Stomach (tissue), 9 donors: Measurements from ENCODE around the gene R3HDM2. TPM values are rescaled to one million over a fixed set of nuclear protein-coding genes. Genes with fewer than 3 reads are reported as not detected.

ENCODE experiments used
- DNase-seq, 2 donors: peaks; one replicate each; pipeline versions ENCODE4 v3.0.0 to v3.0.0-alpha.2; 2013 to 2019
- H3K27ac ChIP-seq, 5 donors: fragments of 200-600 bp in 4 of 5; sonication (generic) in 4 of 5; one replicate each; pipeline ENCODE4 v1.5.1; 2013 to 2019; ENCODE audit warnings: mild to moderate bottlenecking in 1 of 5, moderate library complexity in 1 of 5
- H3K27me3 ChIP-seq, 3 donors: fragments of 200-600 bp; sonication (generic); one replicate each; pipeline ENCODE4 v1.5.1; 2017 to 2019; ENCODE audit warnings: mixed run types in 1 of 3
- H3K36me3 ChIP-seq, 4 donors: fragments of 200-600 bp; sonication (generic); 1 replicate in 3 of 4; 2 replicates in 1 of 4; pipeline ENCODE4 v1.5.1; 2016 to 2019
- H3K4me1 ChIP-seq, 4 donors: fragments of 200-600 bp; sonication (generic); one replicate each; pipeline ENCODE4 v1.5.1; 2016 to 2019
- H3K4me3 ChIP-seq, 4 donors: fragments of 200-600 bp; sonication (generic) in 3 of 4; one replicate each; pipeline ENCODE4 v1.5.1; 2016 to 2019; ENCODE audit warnings: mild to moderate bottlenecking in 1 of 4
- H3K9me3 ChIP-seq, 4 donors: fragments of 200-600 bp; sonication (generic); one replicate each; pipeline ENCODE4 v1.5.1; 2016 to 2019
- EP300 ChIP-seq: sonication (generic); formaldehyde crosslinking; IDR thresholded peaks from one replicate; pipeline ENCODE4 v1.6.1; 2017; ENCODE audit warnings: antibody characterized with exemption
- POLR2A ChIP-seq, 4 donors: fragments of 450-650 bp; IDR thresholded peaks; one replicate each; pipeline ENCODE4 v1.6.1; 2016; ENCODE audit warnings: antibody characterized with exemption in 4 of 4, control low read depth in 2 of 4, mild to moderate bottlenecking in 1 of 4, moderate library complexity in 1 of 4
- POLR2AphosphoS5 ChIP-seq, 3 donors: sonication (generic); formaldehyde crosslinking; IDR thresholded peaks; one replicate each; pipeline ENCODE4 v1.6.1; 2016; ENCODE audit warnings: antibody characterized with exemption in 3 of 3
- WGBS, 5 donors: extraction: QIAGEN DNeasy Blood & Tissue Kit in 3 of 5; methylation state at CpG; one replicate each; pipeline versions ENCODE4 v1.1.5 to v1.1.7; 2013 to 2018; 5-methylcytosine and 5-hydroxymethylcytosine counted together
- intact Hi-C: fragments of 100-400 bp; cut with DNase I; formaldehyde crosslinking; loops from one replicate; pipeline ENCODE4 v1.15.1; 2023; ENCODE audit warnings: low total_unique reads
- polyA plus RNA-seq, 3 donors: library from polyadenylated mRNA; stranded (reverse); fragments of 200-250 nt; gene quantifications; one replicate each; pipeline ENCODE4 v1.2.3, GENCODE V29; 2013
- total RNA-seq, 5 donors: library from RNA; depleted of rRNA; stranded (reverse); fragments of >200 nt; gene quantifications; one replicate each; pipeline versions ENCODE4 v1.1.0 to v1.2.3, GENCODE V29; 2014 to 2016
- TF ChIP-seq, protein P1 (sequence below), 7 experiments: fragments of 450-650 bp in 4 of 7; fragments of 200-600 bp in 3 of 7; sonication (generic) in 3 of 7; IDR thresholded peaks; one replicate each; pipeline ENCODE4 v1.5.1; 2016 to 2019; ENCODE audit warnings: antibody characterized with exemption in 7 of 7, control low read depth in 2 of 7, mild to moderate bottlenecking in 1 of 7
- donor health status: healthy with polysubstance abuse.
- donor health status: Bipolar disorder and iron deficiency.
- donor health status: healthy.

Gene R3HDM2
- total and polyA plus RNA-seq, 8 donors, result 12.4 to 64.3 (median 24.5) TPM

DNA sequence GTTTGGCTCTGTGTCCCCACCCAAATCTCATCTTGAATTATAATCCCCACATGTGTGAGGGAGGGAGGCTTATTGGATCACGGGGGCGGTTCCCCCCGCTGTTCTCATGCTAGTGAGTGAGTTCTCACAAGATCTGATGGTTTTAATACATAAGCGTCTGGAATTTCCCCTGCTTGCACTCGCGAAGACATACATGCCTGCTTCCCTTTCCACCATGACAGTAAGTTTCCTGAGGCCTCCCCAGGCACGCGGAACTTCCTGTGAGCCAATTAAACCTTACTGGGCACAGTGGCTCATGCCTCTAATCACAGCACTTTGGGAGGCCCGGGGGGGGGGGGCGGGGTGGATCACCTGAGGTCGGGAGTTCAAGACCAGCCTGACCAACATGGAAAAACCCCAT is 60.8 kb downstream of the R3HDM2 start:
- Histone ChIP-seq H3K36me3 (peaks cover 0 to 12% (median 4%) of the 10 kb centered on the region in 4 donors), H3K27ac (no peak overlapping the region), H3K4me1 (peaks cover 0 to 18% (median 3%) of the 10 kb centered on the region in 4 donors), H3K4me3 (no peak overlapping the region), H3K9me3 (peaks cover 0 to 5% (median 0%) of the 10 kb centered on the region in 4 donors), H3K27me3 (no peaks in the 10 kb centered on the region)
- no peak for DNase-seq
- intact Hi-C loops, result no loop called here
- 87 to 96% (median 94%) methylated on average over 9 to 11 of the region's 11 CpGs for WGBS, 5 donors
- TF ChIP-seq, protein P1, sequence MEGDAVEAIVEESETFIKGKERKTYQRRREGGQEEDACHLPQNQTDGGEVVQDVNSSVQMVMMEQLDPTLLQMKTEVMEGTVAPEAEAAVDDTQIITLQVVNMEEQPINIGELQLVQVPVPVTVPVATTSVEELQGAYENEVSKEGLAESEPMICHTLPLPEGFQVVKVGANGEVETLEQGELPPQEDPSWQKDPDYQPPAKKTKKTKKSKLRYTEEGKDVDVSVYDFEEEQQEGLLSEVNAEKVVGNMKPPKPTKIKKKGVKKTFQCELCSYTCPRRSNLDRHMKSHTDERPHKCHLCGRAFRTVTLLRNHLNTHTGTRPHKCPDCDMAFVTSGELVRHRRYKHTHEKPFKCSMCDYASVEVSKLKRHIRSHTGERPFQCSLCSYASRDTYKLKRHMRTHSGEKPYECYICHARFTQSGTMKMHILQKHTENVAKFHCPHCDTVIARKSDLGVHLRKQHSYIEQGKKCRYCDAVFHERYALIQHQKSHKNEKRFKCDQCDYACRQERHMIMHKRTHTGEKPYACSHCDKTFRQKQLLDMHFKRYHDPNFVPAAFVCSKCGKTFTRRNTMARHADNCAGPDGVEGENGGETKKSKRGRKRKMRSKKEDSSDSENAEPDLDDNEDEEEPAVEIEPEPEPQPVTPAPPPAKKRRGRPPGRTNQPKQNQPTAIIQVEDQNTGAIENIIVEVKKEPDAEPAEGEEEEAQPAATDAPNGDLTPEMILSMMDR (IDR thresholded peaks at IDR 0.05), result no peak
- TF ChIP-seq POLR2AphosphoS5 (IDR thresholded peaks at IDR 0.05) (no peak), POLR2A (IDR thresholded peaks at IDR 0.05) (no peak), EP300 (no peak)

DNA sequence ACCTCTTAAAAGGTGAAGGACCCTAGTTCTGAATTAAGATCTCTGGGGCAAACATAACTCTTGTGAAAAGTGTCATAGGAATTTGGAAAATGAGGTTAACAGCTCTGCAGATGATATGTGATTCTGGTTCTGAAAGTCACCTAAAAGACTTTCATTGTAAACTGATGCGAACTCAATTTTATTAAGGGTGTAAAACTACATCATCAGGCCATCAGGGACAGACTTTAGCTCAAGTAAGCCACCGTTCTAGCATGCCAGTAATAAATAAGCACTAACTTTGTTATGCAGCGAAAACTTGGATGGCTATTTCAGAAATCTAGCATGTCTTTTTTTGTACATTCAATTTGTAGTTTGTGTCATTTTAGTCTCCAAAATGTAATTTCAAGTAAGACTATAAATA is 61.6 kb downstream of the R3HDM2 start:
- Histone ChIP-seq H3K27me3 (no peaks in the 10 kb centered on the region), H3K4me1 (peaks cover 0 to 18% (median 3%) of the 10 kb centered on the region in 4 donors), H3K36me3 (peaks cover 0 to 12% (median 4%) of the 10 kb centered on the region in 4 donors), H3K4me3 (no peak overlapping the region), H3K27ac (no peak overlapping the region), H3K9me3 (peaks cover 0 to 5% (median 0%) of the 10 kb centered on the region in 4 donors)
- WGBS, 5 donors, result 93 to 96% (median 94%) methylated on average over 3 of the region's 3 CpGs
- no peak for DNase-seq
- TF ChIP-seq EP300 (no peak), POLR2AphosphoS5 (IDR thresholded peaks at IDR 0.05) (no peak), POLR2A (IDR thresholded peaks at IDR 0.05) (no peak)
- TF ChIP-seq, protein P1 (IDR thresholded peaks at IDR 0.05), result no peak
- intact Hi-C loops, result no loop called here

DNA sequence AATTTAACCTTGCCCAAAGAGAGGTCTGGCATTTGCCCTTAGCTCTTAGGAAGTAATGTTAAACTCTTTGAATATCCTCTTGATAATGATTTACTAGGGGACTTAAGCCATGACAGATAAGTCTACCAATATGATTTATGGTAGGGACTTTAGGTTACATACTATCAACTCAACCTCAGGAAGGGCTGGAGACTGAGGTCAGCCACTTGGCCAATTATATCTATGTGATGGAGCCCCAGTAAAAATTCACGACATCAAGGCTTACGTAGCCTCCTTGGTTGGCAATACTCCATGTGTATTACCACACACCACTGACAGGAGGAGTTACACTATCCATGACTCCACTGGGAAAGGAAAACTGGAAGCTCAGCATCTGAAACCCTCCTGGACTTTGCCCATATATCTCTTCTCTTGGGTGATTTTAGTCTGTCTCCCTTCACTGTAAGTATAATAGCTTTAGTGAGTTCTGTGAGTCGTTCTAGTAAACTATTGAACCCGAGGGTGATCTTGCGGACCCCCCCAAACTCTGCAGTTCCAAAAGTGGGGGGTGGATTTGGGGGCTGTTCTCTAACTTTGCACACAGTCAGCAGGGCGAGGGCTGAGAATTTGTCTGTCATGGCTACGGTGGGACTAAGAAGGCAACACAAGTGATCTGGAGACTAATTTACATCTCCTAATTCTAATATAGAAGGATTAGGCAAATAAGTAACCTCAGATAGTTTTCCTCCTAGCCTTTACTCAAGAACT is 62.3 kb downstream of the R3HDM2 start:
- intact Hi-C loops, result no loop called here

DNA sequence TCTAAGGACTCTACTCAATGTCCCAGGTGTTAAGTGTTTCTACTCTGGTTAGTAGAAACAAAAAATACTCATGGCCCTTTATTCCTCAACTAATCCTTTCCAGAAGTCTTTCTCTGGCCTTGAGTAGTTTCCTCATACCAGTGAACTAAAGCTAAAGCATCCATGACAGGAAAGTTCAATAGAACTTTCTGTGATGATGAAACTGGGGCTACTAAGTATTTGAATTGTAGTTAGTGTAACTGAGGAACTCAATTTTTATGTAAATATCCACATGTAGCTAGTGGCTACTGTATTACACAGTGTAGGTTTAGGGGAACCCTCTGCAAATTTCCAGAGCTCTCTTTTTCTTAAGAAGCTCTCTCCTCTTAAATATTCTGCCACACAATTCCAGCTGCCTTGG is 63.7 kb downstream of the R3HDM2 start:
- Histone ChIP-seq H3K27ac (no peak overlapping the region), H3K9me3 (peaks cover 0 to 5% (median 0%) of the 10 kb centered on the region in 4 donors), H3K4me3 (no peak overlapping the region), H3K27me3 (no peaks in the 10 kb centered on the region), H3K4me1 (peaks cover 0 to 16% (median 3%) of the 10 kb centered on the region in 4 donors), H3K36me3 (peaks cover 0 to 12% (median 2%) of the 10 kb centered on the region in 4 donors)
- intact Hi-C loops, result no loop called here
- TF ChIP-seq POLR2AphosphoS5 (IDR thresholded peaks at IDR 0.05) (no peak), POLR2A (IDR thresholded peaks at IDR 0.05) (no peak), EP300 (no peak)
- TF ChIP-seq, protein P1 (IDR thresholded peaks at IDR 0.05), result no peak
- no peak for DNase-seq

More for the DNA sequence above, 62.3 kb downstream of the R3HDM2 start:
- Histone ChIP-seq H3K9me3 (peaks cover 0 to 5% (median 0%) of the 10 kb centered on the region in 4 donors), H3K27me3 (no peaks in the 10 kb centered on the region), H3K4me3 (no peak overlapping the region), H3K36me3 (peaks cover 0 to 12% (median 4%) of the 10 kb centered on the region in 4 donors), H3K4me1 (peaks cover 0 to 18% (median 3%) of the 10 kb centered on the region in 4 donors), H3K27ac (no peak overlapping the region)
- 84 to 96% (median 91%) methylated on average over 7 of the region's 7 CpGs for WGBS, 5 donors
- TF ChIP-seq, protein P1 (IDR thresholded peaks at IDR 0.05), result no peak
- TF ChIP-seq POLR2AphosphoS5 (IDR thresholded peaks at IDR 0.05) (no peak), POLR2A (IDR thresholded peaks at IDR 0.05) (no peak), EP300 (no peak)
- peak in 1 of 2 donors; percentile 41 for DNase-seq
